ENCODE data around the gene PRDM11.
"Not testable (repeated sequence)": the region's sequence is repeated elsewhere in the genome, so short reads cannot be mapped to it uniquely, and the experiment has no call there.

Gene PRDM11

GRCh38 chr11:45249372-45249771, 102.9 kb downstream of the PRDM11 start:
- not testable (repeated sequence) for H3K4me1 ChIP-seq (ENCODE audit: insufficient read depth, low read length); H3K27me3 ChIP-seq (ENCODE audit: insufficient read depth, low read length); H3K9me3 ChIP-seq (ENCODE audit: insufficient read depth, low read depth, low read length); H3K36me3 ChIP-seq (ENCODE audit: insufficient read depth, low read depth, low read length); H3K4me3 ChIP-seq (ENCODE audit: low read length); H3K27ac ChIP-seq (ENCODE audit: low read length); H3K9ac ChIP-seq (ENCODE audit: low read depth, low read length)

GRCh38 chr11:45250035-45250718, 103.7 kb downstream of the PRDM11 start:
- Histone ChIP-seq H3K27ac (ENCODE audit: low read length) (no peak overlapping the region), H3K9me3 (ENCODE audit: insufficient read depth, low read depth, low read length) (no peaks in the 10 kb centered on the region), H3K36me3 (ENCODE audit: insufficient read depth, low read depth, low read length) (no peaks in the 10 kb centered on the region), H3K4me1 (ENCODE audit: insufficient read depth, low read length) (no peaks in the 10 kb centered on the region), H3K27me3 (ENCODE audit: insufficient read depth, low read length) (no peaks in the 10 kb centered on the region), H3K4me3 (ENCODE audit: low read length) (no peak overlapping the region), H3K9ac (ENCODE audit: low read depth, low read length) (no peak overlapping the region)

GRCh38 chr11:45252134-45252856, 105.9 kb downstream of the PRDM11 start:
- Histone ChIP-seq H3K9ac (ENCODE audit: low read depth, low read length) (no peak overlapping the region), H3K27me3 (ENCODE audit: insufficient read depth, low read length) (no peaks in the 10 kb centered on the region), H3K4me3 (ENCODE audit: low read length) (no peak overlapping the region), H3K9me3 (ENCODE audit: insufficient read depth, low read depth, low read length) (no peaks in the 10 kb centered on the region), H3K36me3 (ENCODE audit: insufficient read depth, low read depth, low read length) (no peaks in the 10 kb centered on the region), H3K27ac (ENCODE audit: low read length) (no peak overlapping the region), H3K4me1 (ENCODE audit: insufficient read depth, low read length) (no peaks in the 10 kb centered on the region)

- Histone ChIP-seq H3K27ac (ENCODE audit: low read length) (no peak overlapping the region), H3K27me3 (ENCODE audit: insufficient read depth, low read length) (no peaks in the 10 kb centered on the region), H3K9ac (ENCODE audit: low read depth, low read length) (no peak overlapping the region), H3K9me3 (ENCODE audit: insufficient read depth, low read depth, low read length) (no peaks in the 10 kb centered on the region), H3K4me3 (ENCODE audit: low read length) (no peak overlapping the region), H3K36me3 (ENCODE audit: insufficient read depth, low read depth, low read length) (no peaks in the 10 kb centered on the region), H3K4me1 (ENCODE audit: insufficient read depth, low read length) (no peaks in the 10 kb centered on the region)
Measured at GRCh38 chr11:45252877-45253276, 106.4 kb downstream of the PRDM11 start.

GRCh38 chr11:45253640-45254039, 107.2 kb downstream of the PRDM11 start:
- Histone ChIP-seq H3K4me3 (ENCODE audit: low read length) (no peak overlapping the region), H3K27me3 (ENCODE audit: insufficient read depth, low read length) (no peaks in the 10 kb centered on the region), H3K4me1 (ENCODE audit: insufficient read depth, low read length) (no peaks in the 10 kb centered on the region), H3K27ac (ENCODE audit: low read length) (no peak overlapping the region), H3K36me3 (ENCODE audit: insufficient read depth, low read depth, low read length) (no peaks in the 10 kb centered on the region), H3K9ac (ENCODE audit: low read depth, low read length) (no peak overlapping the region), H3K9me3 (ENCODE audit: insufficient read depth, low read depth, low read length) (no peaks in the 10 kb centered on the region)

DNA sequence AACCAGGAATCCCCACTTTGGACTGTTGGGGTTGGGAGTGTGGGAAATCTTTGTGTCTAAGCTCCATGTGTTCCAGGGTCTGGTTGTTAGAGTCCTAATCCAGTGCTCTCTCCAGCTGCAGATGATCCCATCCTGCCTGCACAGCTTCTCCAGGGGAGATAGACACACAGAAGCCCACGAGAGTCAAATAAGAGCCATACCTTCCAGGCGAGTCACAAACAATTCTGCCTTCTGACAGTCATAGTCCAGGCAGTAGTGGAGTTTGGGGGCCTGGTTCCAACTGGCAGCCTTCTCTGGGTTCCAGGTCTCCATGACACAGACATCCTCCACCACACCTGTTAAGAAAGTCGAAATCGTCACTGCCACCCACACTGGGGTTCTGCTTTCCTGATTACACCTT, 107.6 kb downstream of the PRDM11 start:
- H3K27ac ChIP-seq (ENCODE audit: low read length), result no peak overlapping the region
- no peak overlapping the region for H3K9ac ChIP-seq (ENCODE audit: low read depth, low read length)
- no peaks in the 10 kb centered on the region for H3K27me3 ChIP-seq (ENCODE audit: insufficient read depth, low read length)
- no peaks in the 10 kb centered on the region for H3K9me3 ChIP-seq (ENCODE audit: insufficient read depth, low read depth, low read length)
- H3K4me1 ChIP-seq (ENCODE audit: insufficient read depth, low read length), result no peaks in the 10 kb centered on the region
- H3K36me3 ChIP-seq (ENCODE audit: insufficient read depth, low read depth, low read length), result no peaks in the 10 kb centered on the region
- H3K4me3 ChIP-seq (ENCODE audit: low read length), result no peak overlapping the region

DNA sequence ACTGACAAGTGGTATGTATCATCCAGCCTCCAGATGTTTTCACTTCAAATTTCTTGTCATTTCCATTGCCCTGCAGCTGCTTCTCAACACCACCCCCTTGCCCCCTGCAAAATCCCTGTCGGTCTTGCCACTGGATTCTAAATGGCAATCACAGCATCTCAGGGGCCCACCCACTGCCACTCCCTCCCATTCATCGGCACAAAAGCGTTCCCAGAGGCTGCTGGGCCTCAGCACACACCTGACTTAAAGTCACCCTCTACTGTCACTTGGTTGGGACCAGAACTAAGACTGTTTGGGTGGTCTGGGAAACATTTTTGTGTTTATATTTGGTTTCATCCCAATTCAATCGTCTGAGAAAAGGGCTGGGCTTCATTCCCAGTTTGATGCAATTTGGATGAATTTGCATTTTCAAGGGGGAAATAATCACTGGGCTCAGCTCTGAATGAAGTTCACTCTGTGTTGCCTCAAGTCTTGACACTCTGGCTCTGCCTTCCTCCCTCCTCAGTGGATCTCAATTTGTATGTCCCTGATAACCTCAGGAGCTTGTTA, 112.6 kb downstream of the PRDM11 start:
- H3K9me3 ChIP-seq (ENCODE audit: insufficient read depth, low read depth, low read length), result no peaks in the 10 kb centered on the region
- no peak overlapping the region for H3K9ac ChIP-seq (ENCODE audit: low read depth, low read length)
- H3K27me3 ChIP-seq (ENCODE audit: insufficient read depth, low read length), result no peaks in the 10 kb centered on the region
- 0 out of 2 replicates have a peak, but pooled peaks cover 2% of the 10 kb centered on the region for H3K4me1 ChIP-seq (ENCODE audit: insufficient read depth, low read length)
- H3K4me3 ChIP-seq (ENCODE audit: low read length), result no peak overlapping the region
- no peaks in the 10 kb centered on the region for H3K36me3 ChIP-seq (ENCODE audit: insufficient read depth, low read depth, low read length)
- no peak overlapping the region for H3K27ac ChIP-seq (ENCODE audit: low read length)

GRCh38 chr11:45259592-45259991, 113.2 kb downstream of the PRDM11 start:
- H3K27ac ChIP-seq (ENCODE audit: low read length), result no peak overlapping the region
- H3K9me3 ChIP-seq (ENCODE audit: insufficient read depth, low read depth, low read length), result no peaks in the 10 kb centered on the region
- H3K36me3 ChIP-seq (ENCODE audit: insufficient read depth, low read depth, low read length), result no peaks in the 10 kb centered on the region
- no peak overlapping the region for H3K9ac ChIP-seq (ENCODE audit: low read depth, low read length)
- H3K27me3 ChIP-seq (ENCODE audit: insufficient read depth, low read length), result no peaks in the 10 kb centered on the region
- H3K4me3 ChIP-seq (ENCODE audit: low read length), result no peak overlapping the region
- 0 out of 2 replicates have a peak, but pooled peaks cover 2% of the 10 kb centered on the region for H3K4me1 ChIP-seq (ENCODE audit: insufficient read depth, low read length)

DNA sequence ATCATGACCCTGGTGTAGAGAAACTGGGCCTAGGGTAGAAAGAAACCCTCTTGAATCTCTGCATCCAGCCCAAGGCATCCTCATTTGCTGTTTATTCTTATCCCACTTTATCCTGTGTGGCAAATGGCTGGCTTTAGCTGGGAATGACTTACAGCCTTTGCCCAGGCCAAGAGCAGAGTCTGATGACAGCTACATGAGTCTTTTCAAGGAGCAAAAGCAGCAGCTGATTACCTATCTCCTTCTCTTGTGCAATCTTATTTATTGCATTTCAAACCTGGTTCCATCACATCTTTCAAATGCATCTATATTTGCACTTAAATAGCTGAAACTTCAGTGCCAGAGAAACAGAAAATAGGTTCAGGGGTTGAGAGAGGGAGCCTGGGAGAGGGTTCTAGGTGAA, 113.6 kb downstream of the PRDM11 start:
- H3K27ac ChIP-seq (ENCODE audit: low read length), result no peak overlapping the region
- no peaks in the 10 kb centered on the region for H3K36me3 ChIP-seq (ENCODE audit: insufficient read depth, low read depth, low read length)
- no peak overlapping the region for H3K9ac ChIP-seq (ENCODE audit: low read depth, low read length)
- no peaks in the 10 kb centered on the region for H3K9me3 ChIP-seq (ENCODE audit: insufficient read depth, low read depth, low read length)
- H3K4me1 ChIP-seq (ENCODE audit: insufficient read depth, low read length), result 0 out of 2 replicates have a peak, but pooled peaks cover 2% of the 10 kb centered on the region
- H3K4me3 ChIP-seq (ENCODE audit: low read length), result no peak overlapping the region
- no peaks in the 10 kb centered on the region for H3K27me3 ChIP-seq (ENCODE audit: insufficient read depth, low read length)

- H3K9ac ChIP-seq (ENCODE audit: low read depth, low read length), result no peak overlapping the region
- 0 out of 2 replicates have a peak, but pooled peaks cover 2% of the 10 kb centered on the region for H3K4me1 ChIP-seq (ENCODE audit: insufficient read depth, low read length)
Measured at GRCh38 chr11:45262900-45263299, 116.5 kb downstream of the PRDM11 start.

DNA sequence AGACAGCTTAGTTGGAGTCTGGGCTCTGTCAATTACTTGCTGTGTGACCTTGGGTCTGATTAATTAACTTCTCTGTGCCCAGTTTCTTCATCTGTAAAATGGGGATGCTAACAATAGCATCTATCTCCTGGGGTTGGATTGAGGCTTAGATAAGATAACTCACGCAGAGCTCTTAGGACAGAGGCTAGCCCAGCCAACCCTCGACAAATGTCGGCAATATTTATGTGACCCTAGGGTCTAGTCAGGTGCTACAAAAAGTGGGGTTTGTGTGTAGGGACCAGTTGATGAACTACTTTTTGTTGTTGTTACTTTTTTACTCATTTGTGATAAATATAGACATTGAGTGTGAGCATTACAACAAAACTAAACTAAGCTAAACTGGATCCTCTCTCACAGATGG, 117.3 kb downstream of the PRDM11 start:
- Histone ChIP-seq H3K27ac (ENCODE audit: low read length) (no peak overlapping the region), H3K9me3 (ENCODE audit: insufficient read depth, low read depth, low read length) (no peaks in the 10 kb centered on the region), H3K9ac (ENCODE audit: low read depth, low read length) (no peak overlapping the region), H3K4me1 (ENCODE audit: insufficient read depth, low read length) (0 out of 2 replicates have a peak, but pooled peaks cover 2% of the 10 kb centered on the region), H3K27me3 (ENCODE audit: insufficient read depth, low read length) (peaks cover 8% of the 10 kb centered on the region), H3K36me3 (ENCODE audit: insufficient read depth, low read depth, low read length) (no peaks in the 10 kb centered on the region), H3K4me3 (ENCODE audit: low read length) (no peak overlapping the region)

More at GRCh38 chr11:45262900-45263299, 116.5 kb downstream of the PRDM11 start:
- H3K36me3 ChIP-seq (ENCODE audit: insufficient read depth, low read depth, low read length), result no peaks in the 10 kb centered on the region
- no peak overlapping the region for H3K4me3 ChIP-seq (ENCODE audit: low read length)
- H3K27me3 ChIP-seq (ENCODE audit: insufficient read depth, low read length), result peaks cover 8% of the 10 kb centered on the region
- H3K9me3 ChIP-seq (ENCODE audit: insufficient read depth, low read depth, low read length), result no peaks in the 10 kb centered on the region
- no peak overlapping the region for H3K27ac ChIP-seq (ENCODE audit: low read length)

Measured in iPS-20b (cell line).